HEK293 (cell line): ENCODE data around the gene DNAJC7.

Source experiments
- ZNF335 ChIP-seq: fragments of 450-650 bp; formaldehyde crosslinking; conservative IDR thresholded peaks from 2 replicates; pipeline ENCODE4 v1.5.1; 2016; ENCODE audit warnings: missing biosample characterization, missing genetic modification characterization
- TF ChIP-seq, protein P1 (sequence below): fragments of 450-650 bp; formaldehyde crosslinking; IDR thresholded peaks from 2 replicates; pipeline ENCODE4 v1.5.1; 2016; ENCODE audit warnings: missing biosample characterization, missing genetic modification characterization
- TF ChIP-seq, protein P2 (sequence below): fragments of 450-650 bp; formaldehyde crosslinking; optimal IDR thresholded peaks from 2 replicates; pipeline ENCODE3; 2016; ENCODE audit warnings: missing biosample characterization, mild to moderate bottlenecking, missing genetic modification characterization
- TF ChIP-seq, protein P3 (sequence below): fragments of 450-650 bp; formaldehyde crosslinking; IDR thresholded peaks from 2 replicates; pipeline ENCODE4 v1.5.1; 2016; ENCODE audit warnings: missing biosample characterization, missing genetic modification characterization

DNA sequence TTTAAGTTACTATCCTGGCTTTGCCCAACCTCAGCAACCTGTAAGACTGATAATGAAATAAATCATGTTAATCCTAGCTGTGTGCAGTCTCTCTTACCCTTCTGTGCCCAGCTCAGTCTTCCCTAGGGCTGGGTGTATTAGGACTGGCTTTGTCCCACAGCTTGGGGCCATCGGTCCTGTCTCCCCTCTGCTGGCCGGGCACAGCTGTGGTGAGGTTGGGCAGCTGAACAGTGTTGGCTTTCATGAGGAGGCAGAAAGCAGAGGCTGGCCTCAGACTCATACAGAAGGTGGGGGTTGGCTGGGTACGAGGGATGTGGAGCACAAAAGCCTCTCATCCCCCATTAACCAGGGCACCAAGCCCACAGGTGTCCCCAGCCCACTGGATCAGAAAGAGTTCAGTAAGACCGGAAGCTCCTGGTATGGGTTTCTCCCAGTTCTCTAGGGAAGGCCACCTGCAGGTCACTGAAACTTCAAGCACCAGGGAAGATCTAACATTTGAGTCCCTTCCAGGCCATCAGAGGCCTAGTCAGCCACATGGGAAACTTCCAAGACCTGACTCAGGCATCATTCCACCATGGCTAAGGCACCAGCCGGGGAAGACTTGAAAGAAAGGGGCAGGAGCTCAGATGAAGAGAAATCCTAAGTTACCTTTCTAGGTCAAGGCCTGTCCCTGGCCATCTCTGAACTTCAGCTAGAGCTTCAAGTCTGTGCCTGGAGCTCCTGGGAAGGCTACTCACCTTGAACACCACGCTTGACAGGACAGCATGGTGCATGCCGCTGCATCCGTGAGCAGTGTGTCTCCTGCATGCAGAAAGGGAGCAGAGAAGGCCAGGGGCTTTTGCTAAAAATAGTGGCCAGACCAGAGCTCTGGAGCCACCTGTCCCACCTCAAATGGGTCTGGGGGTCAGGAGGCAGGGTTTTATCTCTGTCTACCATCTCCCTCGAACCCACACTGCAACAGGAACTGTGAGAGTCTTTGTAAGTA, 41.8 kb downstream of the DNAJC7 start:
- TF ChIP-seq, protein P1, sequence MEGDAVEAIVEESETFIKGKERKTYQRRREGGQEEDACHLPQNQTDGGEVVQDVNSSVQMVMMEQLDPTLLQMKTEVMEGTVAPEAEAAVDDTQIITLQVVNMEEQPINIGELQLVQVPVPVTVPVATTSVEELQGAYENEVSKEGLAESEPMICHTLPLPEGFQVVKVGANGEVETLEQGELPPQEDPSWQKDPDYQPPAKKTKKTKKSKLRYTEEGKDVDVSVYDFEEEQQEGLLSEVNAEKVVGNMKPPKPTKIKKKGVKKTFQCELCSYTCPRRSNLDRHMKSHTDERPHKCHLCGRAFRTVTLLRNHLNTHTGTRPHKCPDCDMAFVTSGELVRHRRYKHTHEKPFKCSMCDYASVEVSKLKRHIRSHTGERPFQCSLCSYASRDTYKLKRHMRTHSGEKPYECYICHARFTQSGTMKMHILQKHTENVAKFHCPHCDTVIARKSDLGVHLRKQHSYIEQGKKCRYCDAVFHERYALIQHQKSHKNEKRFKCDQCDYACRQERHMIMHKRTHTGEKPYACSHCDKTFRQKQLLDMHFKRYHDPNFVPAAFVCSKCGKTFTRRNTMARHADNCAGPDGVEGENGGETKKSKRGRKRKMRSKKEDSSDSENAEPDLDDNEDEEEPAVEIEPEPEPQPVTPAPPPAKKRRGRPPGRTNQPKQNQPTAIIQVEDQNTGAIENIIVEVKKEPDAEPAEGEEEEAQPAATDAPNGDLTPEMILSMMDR: no peak
- TF ChIP-seq ZNF335 (tag by site-specific recombination): no peak
- TF ChIP-seq, protein P2, sequence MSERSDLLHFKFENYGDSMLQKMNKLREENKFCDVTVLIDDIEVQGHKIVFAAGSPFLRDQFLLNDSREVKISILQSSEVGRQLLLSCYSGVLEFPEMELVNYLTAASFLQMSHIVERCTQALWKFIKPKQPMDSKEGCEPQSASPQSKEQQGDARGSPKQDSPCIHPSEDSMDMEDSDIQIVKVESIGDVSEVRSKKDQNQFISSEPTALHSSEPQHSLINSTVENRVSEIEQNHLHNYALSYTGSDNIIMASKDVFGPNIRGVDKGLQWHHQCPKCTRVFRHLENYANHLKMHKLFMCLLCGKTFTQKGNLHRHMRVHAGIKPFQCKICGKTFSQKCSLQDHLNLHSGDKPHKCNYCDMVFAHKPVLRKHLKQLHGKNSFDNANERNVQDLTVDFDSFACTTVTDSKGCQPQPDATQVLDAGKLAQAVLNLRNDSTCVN (tag by site-specific recombination): no peak
- TF ChIP-seq, protein P3, sequence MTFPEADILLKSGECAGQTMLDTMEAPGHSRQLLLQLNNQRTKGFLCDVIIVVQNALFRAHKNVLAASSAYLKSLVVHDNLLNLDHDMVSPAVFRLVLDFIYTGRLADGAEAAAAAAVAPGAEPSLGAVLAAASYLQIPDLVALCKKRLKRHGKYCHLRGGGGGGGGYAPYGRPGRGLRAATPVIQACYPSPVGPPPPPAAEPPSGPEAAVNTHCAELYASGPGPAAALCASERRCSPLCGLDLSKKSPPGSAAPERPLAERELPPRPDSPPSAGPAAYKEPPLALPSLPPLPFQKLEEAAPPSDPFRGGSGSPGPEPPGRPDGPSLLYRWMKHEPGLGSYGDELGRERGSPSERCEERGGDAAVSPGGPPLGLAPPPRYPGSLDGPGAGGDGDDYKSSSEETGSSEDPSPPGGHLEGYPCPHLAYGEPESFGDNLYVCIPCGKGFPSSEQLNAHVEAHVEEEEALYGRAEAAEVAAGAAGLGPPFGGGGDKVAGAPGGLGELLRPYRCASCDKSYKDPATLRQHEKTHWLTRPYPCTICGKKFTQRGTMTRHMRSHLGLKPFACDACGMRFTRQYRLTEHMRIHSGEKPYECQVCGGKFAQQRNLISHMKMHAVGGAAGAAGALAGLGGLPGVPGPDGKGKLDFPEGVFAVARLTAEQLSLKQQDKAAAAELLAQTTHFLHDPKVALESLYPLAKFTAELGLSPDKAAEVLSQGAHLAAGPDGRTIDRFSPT (tag by site-specific recombination): no peak
